RPMI7951 (cell line): ENCODE data around the gene ANKRD28. TPM values are rescaled to one million over a fixed set of nuclear protein-coding genes. Genes with fewer than 3 reads are reported as not detected.
"Not testable (repeated sequence)": the region's sequence is repeated elsewhere in the genome, so short reads cannot be mapped to it uniquely, and the experiment has no call there.

Experiments
- DNase-seq: peaks from one replicate; pipeline ENCODE4 v3.0.0-alpha.2; 2012; ENCODE audit warnings: low read depth
- total RNA-seq: library from RNA; depleted of rRNA; stranded (reverse); fragments of >200 nt; shearing (Covaris generic); gene quantifications from 2 replicates; pipeline ENCODE4 v1.2.3, GENCODE V29; 2014

ANKRD28 gene
- total RNA-seq, 1 experiment from 2014 or later = 96.8 TPM

DNA sequence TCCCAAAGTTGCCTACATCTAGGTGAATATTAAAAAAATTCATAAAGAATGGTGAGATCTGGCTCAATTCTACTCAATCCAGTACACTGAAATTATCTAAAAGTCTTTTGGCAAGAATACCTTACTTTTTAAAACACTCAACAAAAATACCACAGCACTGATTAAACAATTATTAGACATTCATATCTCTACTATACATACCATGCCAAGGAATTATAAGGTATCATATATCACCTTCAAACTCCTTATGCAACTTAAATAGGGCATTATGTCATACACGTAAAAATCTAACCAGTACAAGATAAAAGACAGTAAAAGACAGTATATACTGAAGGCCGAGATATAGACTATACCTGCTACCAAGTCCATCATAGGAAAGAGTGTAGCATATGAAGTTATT lies 6.1 kb upstream of the ANKRD28 start:
- DNase-seq = no peak

DNA sequence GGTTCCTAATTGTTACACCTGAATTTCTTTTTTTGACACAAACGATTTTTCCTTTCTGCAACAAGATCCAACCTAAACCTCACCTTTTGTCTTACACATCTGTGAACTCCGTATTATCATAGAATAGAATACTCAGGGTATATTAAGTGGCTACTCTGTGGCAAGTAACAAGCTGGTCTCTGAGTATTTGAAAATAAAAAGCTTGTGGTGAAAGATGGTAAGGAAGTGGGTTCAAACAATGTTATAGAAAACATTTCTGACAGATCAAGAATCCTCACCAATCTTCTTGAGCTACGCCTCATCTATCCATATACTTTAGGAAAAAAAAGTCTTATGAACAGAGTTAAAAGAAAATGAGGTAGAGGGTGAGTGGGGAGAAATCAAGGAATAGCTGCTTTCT lies 3.5 kb upstream of the ANKRD28 start:
- no peak for DNase-seq

DNA sequence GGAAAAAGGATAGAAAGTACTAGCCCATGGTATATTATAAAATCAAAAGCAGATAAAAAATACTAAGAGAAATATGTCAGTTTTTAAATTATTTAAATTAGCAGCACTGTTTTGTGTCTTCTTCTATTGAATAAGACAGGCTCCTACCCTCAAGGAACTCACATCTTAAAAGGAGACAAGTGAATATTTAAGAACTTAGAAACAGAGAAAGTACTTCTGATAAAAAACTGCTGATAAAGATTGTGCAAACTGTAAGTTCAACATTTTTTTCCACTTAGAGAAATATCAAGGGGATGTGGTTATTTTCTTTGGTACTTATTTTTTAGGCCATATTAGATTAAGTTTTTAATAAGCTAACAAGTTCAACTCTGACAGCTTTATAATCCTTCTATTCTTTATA lies 3.0 kb upstream of the ANKRD28 start:
- no peak for DNase-seq

GRCh38 chr3:15800327-15800726 lies 2.5 kb upstream of the ANKRD28 start:
- DNase-seq = no peak

DNA sequence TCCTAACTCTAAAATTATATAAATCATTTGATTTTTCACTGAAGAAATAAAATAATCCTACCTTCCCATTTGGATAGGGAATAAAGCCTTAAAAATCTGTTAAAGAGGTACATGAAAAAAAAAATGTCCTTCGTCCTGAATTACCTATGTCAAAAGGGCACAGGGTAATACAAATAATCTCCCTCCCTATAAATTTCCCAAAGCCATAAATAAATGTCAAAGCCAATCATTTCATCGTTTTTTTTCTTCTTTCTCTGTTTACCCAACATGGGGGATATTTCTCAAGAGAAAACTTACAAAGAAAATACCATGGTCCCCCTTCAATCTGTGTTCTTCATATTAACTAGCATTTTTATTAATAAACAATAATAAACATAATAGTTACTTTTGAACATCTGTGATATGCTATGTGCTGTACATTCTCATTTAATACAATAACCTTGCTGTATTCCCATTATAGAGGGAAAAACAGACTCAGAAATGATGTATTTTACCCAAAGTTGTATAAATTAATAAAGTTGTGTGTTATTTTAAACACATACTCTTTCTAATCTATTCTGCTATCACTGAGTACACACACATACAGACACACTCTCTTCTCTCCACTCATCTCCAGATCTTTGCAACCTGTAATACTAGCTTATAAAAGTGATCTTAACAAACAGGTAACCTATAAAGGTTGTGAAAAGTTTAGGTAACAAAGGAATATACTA lies 910 bp upstream of the ANKRD28 start:
- DNase-seq = no peak

DNA sequence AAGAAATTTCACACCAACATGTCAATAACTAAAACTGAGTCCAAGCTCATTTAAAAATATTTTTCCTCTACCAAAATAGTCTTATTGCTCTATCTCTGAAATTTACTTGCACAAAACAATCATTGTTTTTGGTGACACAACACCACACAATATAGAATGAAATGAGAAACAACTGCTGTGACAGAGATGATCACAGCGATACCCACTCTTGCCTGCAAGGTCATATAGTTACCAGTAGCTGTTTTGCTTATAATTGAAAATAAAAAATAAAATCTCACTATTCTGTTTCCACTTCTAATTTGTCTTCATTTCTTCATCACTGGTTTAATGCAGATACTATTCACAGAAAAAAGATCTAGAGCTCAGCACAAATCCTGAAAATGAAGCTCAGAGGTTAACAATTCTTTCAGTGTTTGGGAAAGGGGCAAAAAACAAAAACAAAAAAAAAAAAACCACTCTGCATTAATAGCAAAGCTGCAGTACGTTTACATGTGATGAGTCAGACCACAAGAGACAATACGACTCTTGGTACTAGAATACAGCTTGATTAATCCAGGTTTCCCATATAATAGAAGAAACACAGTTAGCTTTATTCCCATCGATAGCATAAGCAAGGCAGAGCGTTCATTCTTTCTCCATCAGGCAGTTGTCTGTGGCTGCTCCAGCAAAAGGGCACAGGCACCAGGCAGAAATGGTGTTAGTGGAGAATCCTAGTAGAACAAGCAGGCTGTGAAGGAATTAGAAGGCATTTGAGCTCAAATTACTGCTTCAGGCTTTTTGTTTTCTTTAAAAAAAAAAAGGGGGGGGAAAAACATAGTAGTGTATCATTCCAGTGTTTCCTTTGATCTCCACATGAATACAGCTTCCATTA lies 773 bp downstream of the ANKRD28 start:
- DNase-seq = peak; percentile 81

- no peak for DNase-seq
These were observed 1.4 kb downstream of the ANKRD28 start for GRCh38 chr3:15796331-15796730.

DNA sequence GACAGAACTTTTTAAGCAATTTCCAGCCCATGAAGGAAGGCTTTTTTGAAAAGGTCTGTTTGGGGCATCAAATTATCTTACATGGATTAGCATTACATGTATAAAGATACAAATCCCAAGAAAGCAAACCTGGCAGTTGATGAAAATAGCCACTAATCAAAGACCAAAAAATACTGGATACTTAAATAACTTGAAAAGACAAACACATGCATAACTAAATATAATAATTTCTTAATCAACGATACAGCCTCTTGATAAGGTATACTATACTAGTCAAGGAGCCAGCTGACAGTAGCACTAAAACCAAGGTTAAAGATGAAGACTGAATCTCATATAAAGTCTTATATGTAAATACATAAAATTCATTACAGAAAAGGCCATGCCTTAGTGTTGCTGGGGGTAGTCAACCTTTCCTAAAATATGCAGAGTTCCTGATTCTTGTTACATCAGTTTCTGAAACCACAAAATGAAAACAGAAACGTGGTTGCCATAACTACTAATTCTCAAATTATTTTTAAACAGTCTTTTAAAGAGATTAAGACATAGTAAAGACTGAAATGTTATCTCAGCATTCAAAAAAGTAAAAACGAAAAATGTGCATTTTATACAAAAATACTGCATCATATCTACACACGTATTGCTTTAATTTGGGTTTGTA lies 2.0 kb downstream of the ANKRD28 start:
- peak; percentile 70 for DNase-seq

DNA sequence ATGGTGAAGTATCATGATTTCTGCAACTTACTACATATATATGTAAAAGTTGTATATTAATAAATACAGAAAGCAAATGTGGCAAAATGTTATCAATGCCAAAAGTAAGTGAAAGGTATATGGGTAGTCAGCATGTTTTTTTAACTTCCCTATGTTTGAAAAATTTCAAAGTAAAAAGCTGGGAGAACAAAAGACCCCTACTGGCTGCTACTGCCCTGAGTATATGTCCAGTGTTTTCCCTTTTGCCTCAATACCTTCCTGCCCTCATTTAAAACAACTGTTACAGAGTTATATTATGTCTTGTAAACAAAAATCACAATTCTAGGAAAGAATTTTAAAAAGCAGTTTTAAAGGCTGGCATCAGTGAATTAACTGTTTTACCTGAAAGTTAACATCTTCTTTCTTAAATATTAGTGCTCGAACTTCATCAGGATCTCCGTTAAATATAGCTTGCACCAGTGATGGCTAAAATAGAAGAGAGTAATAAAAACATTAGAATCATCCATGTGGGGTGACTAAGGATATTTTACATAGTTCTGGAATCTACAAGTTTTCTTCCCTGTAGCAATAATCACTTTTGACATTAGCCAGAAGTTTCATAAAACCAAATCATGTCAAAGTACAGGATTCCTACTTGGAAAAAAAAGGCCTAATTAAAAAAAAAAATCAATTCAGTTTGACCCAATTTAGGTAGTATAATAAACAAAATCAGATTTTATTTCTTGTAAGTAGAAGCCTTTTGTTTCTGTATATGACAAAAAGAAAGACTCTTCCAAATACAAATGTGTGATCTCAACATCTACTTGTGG lies 2.7 kb downstream of the ANKRD28 start:
- DNase-seq = no peak

- peak; percentile 65 for DNase-seq
These were observed 3.4 kb downstream of the ANKRD28 start for GRCh38 chr3:15794303-15794771.

- no peak for DNase-seq
These were observed 6.3 kb downstream of the ANKRD28 start for GRCh38 chr3:15791525-15791924.

- no peak for DNase-seq
These were observed 9.8 kb downstream of the ANKRD28 start for GRCh38 chr3:15787941-15788340.

DNA sequence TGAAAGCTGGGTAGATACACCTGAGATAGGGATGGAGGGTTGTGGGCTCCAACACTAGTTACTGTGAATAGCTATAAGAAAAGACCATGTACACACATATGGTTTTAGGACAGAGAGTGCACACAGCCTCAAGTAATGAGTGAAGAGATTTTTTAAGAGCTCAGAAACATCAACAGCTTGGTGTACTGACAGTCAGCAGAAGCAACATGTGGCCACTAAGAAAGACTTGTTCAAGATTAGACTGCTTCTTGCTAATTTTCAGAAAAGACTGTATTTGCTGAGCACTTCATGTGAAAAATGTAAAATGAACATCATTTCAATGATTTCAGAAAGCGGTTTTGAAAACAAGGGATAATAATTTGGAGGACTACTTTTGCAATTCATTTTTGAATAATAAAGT lies 10.3 kb downstream of the ANKRD28 start:
- no peak for DNase-seq

DNA sequence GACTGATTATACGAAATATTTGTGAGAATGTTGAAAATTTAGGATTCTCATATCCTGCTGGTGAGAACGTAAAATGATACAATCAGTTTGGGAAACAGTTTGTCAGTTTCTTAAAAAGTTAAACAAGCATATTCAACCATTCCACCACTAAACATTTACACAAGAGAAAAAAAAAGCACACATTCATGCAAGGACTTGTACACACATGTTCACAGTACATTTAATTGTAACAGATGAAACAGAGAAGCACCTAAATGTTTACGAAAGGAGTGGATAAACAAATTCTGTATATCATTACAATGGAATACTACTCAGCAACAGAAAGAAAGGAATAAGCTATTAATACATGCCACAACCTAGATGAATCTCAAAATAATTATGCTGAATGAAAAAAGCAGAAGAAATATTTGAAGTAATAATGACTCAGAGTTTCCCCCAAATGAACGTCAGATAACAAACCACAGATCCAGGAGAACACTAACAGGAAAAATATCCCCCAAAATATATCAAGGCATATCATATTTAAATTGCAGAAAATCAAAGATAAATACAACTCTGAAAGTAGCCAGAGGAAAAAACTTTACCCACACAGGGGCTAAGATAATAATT lies 14.3 kb downstream of the ANKRD28 start:
- DNase-seq = peak; percentile 47

GRCh38 chr3:15782429-15782828 lies 15.3 kb downstream of the ANKRD28 start:
- no peak for DNase-seq

- no peak for DNase-seq
These were observed 16.0 kb downstream of the ANKRD28 start for GRCh38 chr3:15781637-15782402.

DNA sequence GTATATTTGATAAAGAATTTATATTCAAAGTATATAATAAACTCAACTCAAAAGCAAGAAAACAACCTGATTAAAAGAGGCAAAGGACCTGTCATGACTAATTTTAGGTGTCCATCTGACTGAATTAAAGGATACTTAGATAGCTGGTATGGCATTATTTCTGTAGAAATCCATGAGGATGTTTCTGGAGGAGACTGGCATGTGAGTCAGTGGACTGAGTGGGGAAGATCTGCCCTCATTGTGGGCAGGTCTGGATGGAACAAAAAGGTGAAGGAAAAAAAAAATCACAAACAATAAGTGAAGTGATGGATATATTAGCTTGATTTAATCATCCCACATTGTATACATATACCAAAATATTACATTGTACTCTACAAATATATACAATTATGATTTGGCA lies 16.6 kb downstream of the ANKRD28 start:
- DNase-seq = no peak

GRCh38 chr3:15779111-15779510 lies 18.7 kb downstream of the ANKRD28 start:
- DNase-seq = no peak

- no peak for DNase-seq
These were observed 19.4 kb downstream of the ANKRD28 start for GRCh38 chr3:15778332-15778858.

DNA sequence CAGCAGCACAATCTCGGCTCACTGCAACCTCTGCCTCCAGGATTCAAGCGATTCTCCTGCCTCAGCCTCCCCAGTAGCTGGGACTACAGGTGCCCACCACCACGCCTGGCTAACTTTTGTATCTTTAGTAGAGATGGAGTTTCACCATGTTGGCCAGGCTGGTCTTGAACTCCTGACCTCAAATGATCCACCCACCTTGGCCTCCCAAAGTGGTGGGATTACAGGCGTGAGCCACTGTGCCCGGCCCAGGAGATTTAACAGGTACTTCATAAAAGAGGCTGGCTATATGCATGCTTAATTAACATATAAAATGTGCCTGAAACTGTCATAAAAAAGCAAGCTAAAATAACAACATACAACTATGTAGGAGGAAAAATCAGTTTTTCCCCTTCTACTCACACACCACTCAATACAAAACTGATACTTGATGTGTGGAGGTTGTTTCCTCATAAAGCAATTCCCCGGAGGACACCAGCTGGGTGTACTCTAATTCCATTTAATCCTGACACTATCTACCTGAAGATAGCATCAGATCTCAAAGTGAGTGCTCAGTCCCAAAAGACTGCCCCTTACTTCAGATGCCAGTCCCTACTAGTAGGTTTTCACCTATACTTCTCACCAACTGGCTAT lies 22.7 kb downstream of the ANKRD28 start:
- DNase-seq = not testable (repeated sequence)
